MCF 10A (cell line): ENCODE results near the gene TAS2R20. TPM values are rescaled to one million over a fixed set of nuclear protein-coding genes. Genes with fewer than 3 reads are reported as not detected.

ENCODE experiments used
- BruUV-seq: library from RNA; stranded (reverse); fragments of 400-500 nt; replicated peaks from 2 replicates; lab custom pipeline; 2021; lab: Mats Ljungman, UMichigan
- CTCF ChIA-PET: fragments of 300-600 bp; sonication (Branson Sonifier 250); formaldehyde crosslinking; extraction: SDS; loops from one replicate; lab custom pipeline; 2021; ENCODE audit warnings: antibody characterized with exemption, inconsistent platforms; lab: Yijun Ruan, JAX
- POLR2A ChIA-PET: fragments of 300-600, 350-650 bp; sonication (Branson Sonifier 250); formaldehyde crosslinking; extraction: SDS; loops from one replicate; lab custom pipeline; 2020; ENCODE audit warnings: antibody characterized with exemption, inconsistent platforms; lab: Yijun Ruan, JAX
- DNase-seq: peaks from one replicate; pipeline ENCODE4 v3.0.0-alpha.2; 2018; ENCODE audit not compliant: unreplicated experiment
- H3K27ac Mint-ChIP-seq: one replicate; pipeline ENCODE4 v1.8.0; 2022; ENCODE audit warnings: mild to moderate bottlenecking, low read depth, mixed read lengths; ENCODE audit not compliant: unreplicated experiment
- H3K27me3 Mint-ChIP-seq: one replicate; pipeline ENCODE4 v1.8.0; 2022; ENCODE audit warnings: mixed read lengths; ENCODE audit not compliant: insufficient read depth, unreplicated experiment
- H3K36me3 Mint-ChIP-seq: one replicate; pipeline ENCODE4 v1.8.0; 2022; ENCODE audit warnings: mild to moderate bottlenecking, moderate library complexity, mixed read lengths; ENCODE audit not compliant: insufficient read depth, unreplicated experiment
- H3K4me1 Mint-ChIP-seq: one replicate; pipeline ENCODE4 v1.8.0; 2022; ENCODE audit warnings: mixed read lengths; ENCODE audit not compliant: insufficient read depth, unreplicated experiment
- H3K4me3 Mint-ChIP-seq: one replicate; pipeline ENCODE4 v1.8.0; 2022; ENCODE audit warnings: mild to moderate bottlenecking, moderate library complexity, mixed read lengths; ENCODE audit not compliant: unreplicated experiment
- H3K9me3 Mint-ChIP-seq: one replicate; pipeline ENCODE4 v1.8.0; 2022; ENCODE audit warnings: mixed read lengths; ENCODE audit not compliant: unreplicated experiment
- CTCF ChIP-seq: fragments of 200-600 bp; IDR thresholded peaks from one replicate; pipeline ENCODE4 v1.8.0; 2022; ENCODE audit warnings: antibody characterized with exemption, mild to moderate bottlenecking; ENCODE audit not compliant: unreplicated experiment
- intact Hi-C: fragments of 100-400 bp; cut with micrococcal nuclease; formaldehyde crosslinking; loops from 2 replicates; pipeline ENCODE4 v1.14.1; 2022
- total RNA-seq: library from RNA; stranded (reverse); gene quantifications from 2 replicates; pipeline ENCODE4 v1.2.3, GENCODE V29; 2022

Gene TAS2R20
- total RNA-seq, 1 experiment from 2014 or later, result 1.8 TPM

- Mint-ChIP-seq H3K36me3 (peaks cover 6% of the 10 kb centered on the region), H3K4me1 (no peaks in the 10 kb centered on the region), H3K27me3 (no peaks in the 10 kb centered on the region), H3K9me3 (no peaks in the 10 kb centered on the region), H3K27ac (no peak within 1 kb of the TSS), H3K4me3 (no peak within 1 kb of the TSS)
- ChIA-PET POLR2A (no interaction called here), CTCF (interaction anchor here (0.6 to 1.0 kb wide), 4 partner anchors 34 to 1280 kb away, joined by 3 to 4 read pairs (median 3); no protein-coding TSS in a partner anchor)
- no peak for DNase-seq
- intact Hi-C loops, result no loop called here
- BruUV-seq, result no TSS peak
- no peak for TF ChIP-seq CTCF
These were observed 33.2 kb upstream of the TAS2R20 start, which contains the start of gene TAS2R31 for GRCh38 chr12:11031307-11031706. TAS2R31 (minus strand) TSS chr12:11031407; CDS start chr12:11031335, 72 bp downstream.

- Mint-ChIP-seq H3K9me3 (peaks cover 8% of the 10 kb centered on the region), H3K27me3 (no peaks in the 10 kb centered on the region), H3K36me3 (peaks cover 6% of the 10 kb centered on the region), H3K4me1 (no peaks in the 10 kb centered on the region), H3K4me3 (no peak overlapping the region), H3K27ac (no peak overlapping the region)
- BruUV-seq, result no TSS peak
- POLR2A ChIA-PET, result interaction anchor here (0.6 kb wide), 1 partner anchor 105 kb away, joined by 3 read pairs; no protein-coding TSS in a partner anchor
- CTCF ChIA-PET, result no interaction called here
- intact Hi-C loops, result no loop called here
- no peak for DNase-seq
- no peak for TF ChIP-seq CTCF
These were observed 28.0 kb upstream of the TAS2R20 start for GRCh38 chr12:11026118-11026517.

GRCh38 chr12:11023387-11023786 lies 25.3 kb upstream of the TAS2R20 start:
- ChIA-PET CTCF (interaction anchor here (1.1 kb wide), 1 partner anchor 10 kb away, joined by 3 read pairs; no protein-coding TSS in a partner anchor), POLR2A (interaction anchor here (0.6 kb wide), 1 partner anchor 1115 kb away, joined by 4 read pairs; no protein-coding TSS in a partner anchor)
- H3K4me1 Mint-ChIP-seq, result no peaks in the 10 kb centered on the region
- H3K4me3 Mint-ChIP-seq, result no peak overlapping the region
- no peak for DNase-seq
- intact Hi-C loops, result no loop called here
- H3K27me3 Mint-ChIP-seq, result no peaks in the 10 kb centered on the region
- peaks cover 8% of the 10 kb centered on the region for H3K9me3 Mint-ChIP-seq
- no peak for TF ChIP-seq CTCF
- no peak overlapping the region for H3K27ac Mint-ChIP-seq
- BruUV-seq, result no TSS peak
- no peaks in the 10 kb centered on the region for H3K36me3 Mint-ChIP-seq

GRCh38 chr12:11022520-11022919 lies 24.4 kb upstream of the TAS2R20 start, which contains the start of gene TAS2R19:
TAS2R19 (minus strand) TSS chr12:11022620; CDS start chr12:11022571, 49 bp downstream.
- intact Hi-C loops, result no loop called here
- Mint-ChIP-seq H3K9me3 (peaks cover 8% of the 10 kb centered on the region), H3K27ac (no peak within 1 kb of the TSS), H3K27me3 (no peaks in the 10 kb centered on the region), H3K4me3 (no peak within 1 kb of the TSS), H3K4me1 (no peaks in the 10 kb centered on the region), H3K36me3 (peaks cover 4% of the 10 kb centered on the region)
- TF ChIP-seq CTCF, result no peak
- no TSS peak for BruUV-seq
- no peak for DNase-seq
- ChIA-PET POLR2A (no interaction called here), CTCF (interaction anchor here (1.1 kb wide), 1 partner anchor 9 kb away, joined by 3 read pairs; no protein-coding TSS in a partner anchor)
